Keratinocyte (primary cell): ENCODE results near the gene GFRA3. TPM values are rescaled to one million over a fixed set of nuclear protein-coding genes. Genes with fewer than 3 reads are reported as not detected.

Experiments
- DNase-seq: peaks from one replicate; pipeline ENCODE4 v3.0.0-alpha.2; 2011; ENCODE audit warnings: low read depth, missing footprints, low spot score
- FAIRE-seq: peaks from 2 replicates; lab custom pipeline; 2011; peaks lifted over from hg19 to GRCh38; lab: Jason Lieb, UNC
- H2AFZ ChIP-seq: 2 replicates; pipeline ENCODE4 v1.6.0; 2012; ENCODE audit warnings: low read length, control low read depth, inconsistent platforms; ENCODE audit not compliant: control insufficient read depth
- H3K27ac ChIP-seq: 2 replicates; pipeline ENCODE4 v1.5.1; 2011; ENCODE audit warnings: low read length; ENCODE audit not compliant: control insufficient read depth, insufficient read depth
- H3K27me3 ChIP-seq: 3 replicates; pipeline ENCODE4 v1.6.0; 2011; ENCODE audit warnings: low read length; ENCODE audit not compliant: control insufficient read depth, insufficient read depth; ENCODE audit errors: extremely low read depth
- H3K36me3 ChIP-seq, 2 experiments: 2 replicates in 1 of 2; 3 replicates in 1 of 2; pipeline ENCODE4 v1.5.1; 2011; ENCODE audit warnings: low read length in 2 of 2, mild to moderate bottlenecking in 1 of 2; ENCODE audit not compliant: control insufficient read depth in 2 of 2, insufficient read depth in 2 of 2; ENCODE audit errors: extremely low read depth in 1 of 2
- H3K4me1 ChIP-seq: 3 replicates; pipeline ENCODE4 v1.5.1; 2011; ENCODE audit warnings: low read length; ENCODE audit not compliant: control insufficient read depth, insufficient read depth; ENCODE audit errors: extremely low read depth
- H3K4me2 ChIP-seq: 3 replicates; pipeline ENCODE4 v1.6.0; 2011; ENCODE audit warnings: low read depth, low read length; ENCODE audit not compliant: control insufficient read depth, insufficient read depth; ENCODE audit errors: extremely low read depth
- H3K4me3 ChIP-seq, 3 experiments: fragments of 200-600 bp in 1 of 3; sonication (generic) in 1 of 3; 2 replicates in 2 of 3; 3 replicates in 1 of 3; pipeline ENCODE4 v1.5.1; 2011 to 2016; ENCODE audit warnings: low read length in 3 of 3, mild to moderate bottlenecking in 3 of 3, control low read depth in 2 of 3, inconsistent platforms in 1 of 3, low read depth in 1 of 3, mixed read lengths in 1 of 3, mixed run types in 1 of 3, moderate library complexity in 1 of 3; ENCODE audit not compliant: control insufficient read depth in 2 of 3, insufficient read depth in 2 of 3; ENCODE audit errors: extremely low read depth in 1 of 3
- H3K79me2 ChIP-seq: 2 replicates; pipeline ENCODE4 v1.6.0; 2012; ENCODE audit warnings: low read length; ENCODE audit not compliant: control insufficient read depth, insufficient read depth
- H3K9ac ChIP-seq: 3 replicates; pipeline ENCODE4 v1.6.0; 2011; ENCODE audit warnings: low read length; ENCODE audit not compliant: control insufficient read depth, insufficient read depth; ENCODE audit errors: extremely low read depth
- H3K9me1 ChIP-seq: 3 replicates; pipeline ENCODE4 v1.6.0; 2011; ENCODE audit warnings: low read length; ENCODE audit not compliant: control insufficient read depth, insufficient read depth; ENCODE audit errors: extremely low read depth
- H3K9me3 ChIP-seq: 2 replicates; pipeline ENCODE4 v1.5.1; 2012; ENCODE audit warnings: low read depth, low read length; ENCODE audit not compliant: control insufficient read depth
- H4K20me1 ChIP-seq: 3 replicates; pipeline ENCODE4 v1.6.0; 2011; ENCODE audit warnings: low read length; ENCODE audit not compliant: control insufficient read depth, insufficient read depth; ENCODE audit errors: extremely low read depth
- CTCF ChIP-seq, 3 experiments: IDR thresholded peaks in 1 of 3; conservative IDR thresholded peaks in 1 of 3; optimal IDR thresholded peaks in 1 of 3; 2 replicates in 2 of 3; 3 replicates in 1 of 3; pipeline versions ENCODE3 to v1.5.1; 2011; ENCODE audit warnings: low read length in 3 of 3, mild to moderate bottlenecking in 3 of 3, moderate library complexity in 2 of 3, control low read depth in 1 of 3, inconsistent platforms in 1 of 3; ENCODE audit not compliant: insufficient read depth in 2 of 3; ENCODE audit errors: extremely low read depth in 1 of 3
- EZH2 ChIP-seq: IDR thresholded peaks from one replicate; pipeline ENCODE4 v1.6.1; 2012; ENCODE audit warnings: inconsistent platforms, mild to moderate bottlenecking, low read length, moderate library complexity
- dilution Hi-C: fragments of 300-500 bp; cut with MboI; formaldehyde crosslinking; loops from one replicate; pipeline ENCODE4 v1.7.0; 2020; ENCODE audit warnings: low sequenced_read_pairs; ENCODE audit not compliant: extremely low pct_ligation_motif_present
- polyA plus RNA-seq, 5 experiments: library from polyadenylated mRNA; depleted of rRNA in 3 of 5; stranded (reverse) in 3 of 5; stranded (forward) in 1 of 5; unstranded in 1 of 5; fragments of >200 nt; gene quantifications; 1 replicate in 1 of 5; 2 replicates in 3 of 5; 3 replicates in 1 of 5; pipeline versions ENCODE4 v1.2.1 to v1.2.3, GENCODE V29; 2011 to 2012; ENCODE audit warnings: missing spikeins in 2 of 5, low read depth in 1 of 5, low replicate concordance in 1 of 5

The GFRA3 gene
- polyA plus RNA-seq, 1 donor (not counting 4 experiments of a cell fraction or from before 2014, with no cell fraction given): not detected

DNA sequence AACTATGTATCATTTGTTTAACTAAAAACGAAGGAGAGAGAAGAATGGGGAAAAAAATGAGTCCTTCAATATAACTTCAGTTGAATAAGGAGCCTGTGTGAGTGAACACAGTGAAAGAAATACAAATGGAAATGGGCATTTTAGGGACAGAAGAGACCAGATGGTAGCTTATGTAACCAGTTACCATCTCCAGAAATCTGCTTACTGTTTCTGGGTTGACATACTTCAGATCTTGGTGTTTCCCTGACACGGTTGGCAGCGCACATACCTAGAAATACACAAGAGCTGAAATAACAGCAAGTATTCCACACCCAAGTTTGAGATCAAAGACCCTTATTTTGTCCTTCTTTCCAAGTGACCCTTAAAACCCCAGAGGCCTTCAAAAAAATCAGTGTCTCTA lies 14.9 kb upstream of the GFRA3 start:
- H3K9me1 ChIP-seq: no peaks in the 10 kb centered on the region
- H2AFZ ChIP-seq: no peak overlapping the region
- TF ChIP-seq CTCF (optimal IDR thresholded peaks at IDR 0.05 in 1 of 3, IDR thresholded peaks at IDR 0.05 in 1 of 3, conservative IDR thresholded peaks at IDR 0.05 in 1 of 3; ENCODE audit: extremely low read depth in 1 of 3, insufficient read depth in 2 of 3, low read length in 3 of 3) (no peak), EZH2 (no peak)
- no peak overlapping the region for H3K4me2 ChIP-seq
- H3K36me3 ChIP-seq: no peaks in the 10 kb centered on the region
- dilution Hi-C loops: no loop called here
- no peaks in the 10 kb centered on the region for H4K20me1 ChIP-seq
- no peak overlapping the region for H3K4me3 ChIP-seq
- H3K27me3 ChIP-seq: no peaks in the 10 kb centered on the region
- no peaks in the 10 kb centered on the region for H3K9me3 ChIP-seq
- FAIRE-seq (no peak), DNase-seq (no peak)
- H3K27ac ChIP-seq: no peak overlapping the region
- no peak overlapping the region for H3K9ac ChIP-seq
- H3K4me1 ChIP-seq: no peaks in the 10 kb centered on the region
- no peaks in the 10 kb centered on the region for H3K79me2 ChIP-seq

GRCh38 chr5:138287246-138287645 lies 12.8 kb upstream of the GFRA3 start:
- H3K36me3 ChIP-seq: no peaks in the 10 kb centered on the region

More at GRCh38 chr5:138287246-138287645, 12.8 kb upstream of the GFRA3 start:
- Histone ChIP-seq H2AFZ (no peak overlapping the region), H3K27ac (no peak overlapping the region), H3K9me1 (no peaks in the 10 kb centered on the region), H3K4me3 (no peak overlapping the region), H3K27me3 (no peaks in the 10 kb centered on the region), H3K9me3 (no peaks in the 10 kb centered on the region), H3K9ac (no peak overlapping the region), H4K20me1 (no peaks in the 10 kb centered on the region), H3K79me2 (no peaks in the 10 kb centered on the region), H3K4me1 (no peaks in the 10 kb centered on the region), H3K4me2 (no peak overlapping the region)
- FAIRE-seq: no peak
- TF ChIP-seq CTCF (optimal IDR thresholded peaks at IDR 0.05 in 1 of 3, IDR thresholded peaks at IDR 0.05 in 1 of 3, conservative IDR thresholded peaks at IDR 0.05 in 1 of 3; ENCODE audit: extremely low read depth in 1 of 3, insufficient read depth in 2 of 3, low read length in 3 of 3) (no peak), EZH2 (no peak)
- dilution Hi-C loops: no loop called here
- no peak for DNase-seq
